Activated CD4-positive, alpha-beta T cell treated with anti-CD3 and anti-CD28 coated beads, Interleukin-2, amount 10 ng/mL, durations not matched to agents 7 days and 5 days (primary cell): Measurements from ENCODE around the gene CDK19. TPM values are rescaled to one million over a fixed set of nuclear protein-coding genes. Genes with fewer than 3 reads are reported as not detected.
A peak's percentile ranks its signal among the peaks of the same experiment; 100 is the strongest.

Experiments
- CTCF ChIA-PET: fragments of 350-600 bp; sonication (Branson Sonifier 250); formaldehyde crosslinking; loops from one replicate; lab custom pipeline; 2021; ENCODE audit warnings: antibody characterized with exemption; lab: Charles Lee
- POLR2A ChIA-PET: fragments of 350-600 bp; sonication (Branson Sonifier 250); formaldehyde crosslinking; loops from one replicate; lab custom pipeline; 2021; ENCODE audit warnings: antibody characterized with exemption; lab: Charles Lee
- DNase-seq: peaks from one replicate; pipeline ENCODE4 v3.0.0-alpha.2; 2020
- H3K27ac Mint-ChIP-seq: one replicate; pipeline ENCODE4 v1.8.0; 2021; ENCODE audit warnings: mild to moderate bottlenecking, moderate library complexity, mixed read lengths
- H3K27me3 Mint-ChIP-seq: one replicate; pipeline ENCODE4 v1.8.0; 2021; ENCODE audit warnings: mixed read lengths
- H3K36me3 Mint-ChIP-seq: one replicate; pipeline ENCODE4 v1.8.0; 2021; ENCODE audit warnings: low read depth, mixed read lengths
- H3K4me1 Mint-ChIP-seq: one replicate; pipeline ENCODE4 v1.8.0; 2021; ENCODE audit warnings: mixed read lengths
- H3K4me3 Mint-ChIP-seq: one replicate; pipeline ENCODE4 v1.8.0; 2021; ENCODE audit warnings: mild to moderate bottlenecking, moderate library complexity, mixed read lengths
- H3K9me3 Mint-ChIP-seq: one replicate; pipeline ENCODE4 v1.8.0; 2021; ENCODE audit warnings: mixed read lengths
- total RNA-seq, 2 experiments: library from RNA; stranded (reverse); gene quantifications; one replicate each; pipeline ENCODE4 v1.2.3, GENCODE V29; 2021

Gene CDK19
- total RNA-seq, 2 experiments from 2014 or later: 26.5 to 27.3 TPM

DNA sequence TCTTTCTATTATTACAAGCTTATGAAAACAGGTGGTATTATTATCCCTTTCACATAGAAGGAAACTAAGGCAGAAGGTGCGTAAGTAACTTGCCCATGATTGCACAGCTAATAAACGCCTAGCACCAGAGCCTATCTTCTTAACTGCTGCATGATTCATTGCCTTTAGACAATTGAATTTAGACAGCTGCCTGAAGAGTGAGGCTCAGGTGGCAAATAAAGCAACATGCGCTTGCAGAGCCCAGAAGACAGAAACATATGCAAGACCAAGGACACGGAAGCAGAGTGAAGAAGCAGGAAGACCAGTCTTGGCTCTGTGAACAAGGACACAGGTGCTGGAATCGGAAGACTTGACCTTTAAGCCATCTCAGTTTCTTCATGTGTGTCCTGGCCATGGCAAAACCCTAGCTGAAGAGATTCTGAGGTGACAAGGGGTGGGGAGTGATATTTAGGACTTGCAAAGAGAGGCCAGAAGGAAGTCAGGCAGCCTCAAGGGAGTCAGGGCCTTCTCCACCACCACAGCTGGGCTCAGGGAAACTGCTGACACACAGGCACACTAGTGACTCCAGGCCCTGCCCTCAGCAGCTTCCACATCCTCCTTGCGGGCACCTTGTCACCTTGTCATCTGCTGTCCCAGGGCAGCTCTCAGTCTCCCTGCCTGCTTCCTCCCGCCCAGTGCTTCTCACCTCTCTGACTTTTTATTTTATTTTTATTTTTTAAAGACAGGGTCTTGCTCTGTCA is 247.1 kb downstream of the CDK19 start:
- H3K9me3 Mint-ChIP-seq: no peaks in the 10 kb centered on the region
- POLR2A ChIA-PET: no interaction called here
- no peak overlapping the region for H3K4me3 Mint-ChIP-seq
- H3K36me3 Mint-ChIP-seq: no peaks in the 10 kb centered on the region
- peaks cover 6% of the 10 kb centered on the region for H3K4me1 Mint-ChIP-seq
- no peaks in the 10 kb centered on the region for H3K27me3 Mint-ChIP-seq
- CTCF ChIA-PET: interaction anchor here (1.0 kb wide), 1 partner anchor 39 kb away, joined by 3 read pairs; no protein-coding TSS in a partner anchor
- DNase-seq: no peak
- H3K27ac Mint-ChIP-seq: peak overlapping the region; percentile 2

DNA sequence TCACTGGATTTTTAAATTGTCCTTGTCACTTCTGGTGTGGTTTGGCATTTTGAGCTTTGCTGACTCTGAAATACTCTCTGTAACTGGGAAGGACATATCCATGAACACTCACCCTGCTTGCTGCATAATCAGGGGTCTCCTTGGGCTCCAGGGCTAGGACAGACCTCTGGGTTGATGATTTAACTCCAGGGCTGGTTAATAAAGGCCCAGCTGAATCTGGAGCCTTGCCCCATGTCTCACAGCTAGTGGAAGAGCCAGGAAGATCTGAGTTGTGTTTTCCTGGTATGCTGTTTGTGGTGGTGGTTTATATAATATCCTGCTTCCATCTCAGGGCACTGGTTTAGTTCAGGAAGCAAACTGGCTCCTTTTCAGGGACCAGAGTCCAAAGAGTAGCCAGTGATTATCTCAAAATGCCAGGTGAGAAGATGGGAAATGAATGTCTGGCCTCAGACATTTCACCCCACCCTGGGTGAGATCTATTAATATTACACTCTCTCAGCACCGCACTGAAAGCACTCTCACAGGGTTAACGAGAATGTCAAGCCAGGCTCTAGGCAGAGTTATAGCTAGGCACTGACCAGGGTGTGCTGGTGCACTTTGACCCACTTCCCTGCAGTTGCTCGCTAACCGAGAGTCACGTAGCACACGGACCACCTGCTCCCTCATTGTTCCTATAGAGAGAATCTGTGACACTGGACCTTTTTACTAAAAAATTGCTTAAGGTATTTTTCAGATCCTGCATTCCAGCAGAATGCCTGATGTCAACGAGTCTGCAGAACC is 248.7 kb downstream of the CDK19 start:
- Mint-ChIP-seq H3K27me3 (no peaks in the 10 kb centered on the region), H3K27ac (no peak overlapping the region), H3K4me1 (peaks cover 18% of the 10 kb centered on the region), H3K36me3 (peaks cover 3% of the 10 kb centered on the region), H3K9me3 (peaks cover 12% of the 10 kb centered on the region), H3K4me3 (no peak overlapping the region)
- POLR2A ChIA-PET: no interaction called here
- no peak for DNase-seq
- CTCF ChIA-PET: no interaction called here

DNA sequence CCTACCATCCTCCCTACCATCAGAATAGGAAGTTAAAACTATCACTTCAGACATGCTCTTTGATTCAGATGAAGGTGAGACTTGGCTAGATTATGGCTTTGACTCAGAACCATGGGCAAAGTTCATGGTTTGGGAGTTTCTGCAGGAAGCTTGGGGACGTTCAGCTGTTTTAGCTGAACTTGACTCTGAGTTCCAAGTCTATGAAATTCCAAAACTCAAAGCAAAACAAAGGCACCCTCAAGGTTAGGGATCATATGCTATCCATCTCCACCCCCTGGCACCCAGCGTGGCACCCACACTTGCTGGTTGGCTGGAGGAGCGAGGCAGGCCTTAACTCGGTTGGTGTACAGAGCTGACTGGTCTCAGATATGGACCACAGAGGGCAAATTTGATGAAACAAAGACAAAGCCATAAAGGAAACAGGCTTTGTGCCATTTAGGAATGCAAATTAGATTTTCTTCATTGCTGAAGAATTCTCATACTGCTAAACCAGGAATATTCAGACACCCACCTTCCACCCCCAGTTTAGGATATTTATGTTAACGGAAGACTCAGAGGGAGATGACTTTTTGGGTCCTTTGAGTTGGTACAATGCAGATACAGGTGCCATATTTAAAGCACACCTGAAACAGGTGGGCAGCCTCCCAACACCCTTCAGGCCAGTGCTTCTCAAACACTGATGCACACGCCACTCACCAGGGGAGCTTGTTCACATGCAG is 250.4 kb downstream of the CDK19 start:
- ChIA-PET POLR2A (no interaction called here), CTCF (interaction anchor here (0.6 kb wide), 1 partner anchor 925 kb away, joined by 3 read pairs; no protein-coding TSS in a partner anchor)
- H3K27ac Mint-ChIP-seq: no peak overlapping the region
- peaks cover 5% of the 10 kb centered on the region for H3K36me3 Mint-ChIP-seq
- peaks cover 12% of the 10 kb centered on the region for H3K9me3 Mint-ChIP-seq
- H3K4me1 Mint-ChIP-seq: peaks cover 35% of the 10 kb centered on the region
- H3K4me3 Mint-ChIP-seq: no peak overlapping the region
- H3K27me3 Mint-ChIP-seq: no peaks in the 10 kb centered on the region
- DNase-seq: no peak

DNA sequence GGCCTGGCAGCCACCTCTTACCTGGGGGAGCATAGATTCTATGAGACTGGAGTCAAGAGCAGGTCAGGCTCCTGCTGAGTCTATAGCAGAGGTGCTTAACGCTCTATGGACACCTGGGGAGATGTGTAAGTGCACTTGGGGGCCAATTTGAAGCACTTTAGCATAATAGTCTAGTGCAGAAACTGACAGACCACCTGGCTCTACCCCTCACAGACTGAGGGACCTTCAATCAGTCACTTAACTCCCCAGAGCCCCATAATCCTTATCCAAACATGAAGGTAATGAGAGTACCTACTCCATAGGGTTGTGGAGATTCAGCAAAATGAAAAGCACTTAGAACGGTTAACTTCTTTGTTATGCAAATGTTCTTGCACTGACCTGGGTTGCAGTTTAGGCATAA is 251.6 kb downstream of the CDK19 start:
- ChIA-PET POLR2A (no interaction called here), CTCF (no interaction called here)
- peaks cover 14% of the 10 kb centered on the region for H3K9me3 Mint-ChIP-seq
- H3K4me3 Mint-ChIP-seq: no peak overlapping the region
- peaks cover 8% of the 10 kb centered on the region for H3K36me3 Mint-ChIP-seq
- H3K27ac Mint-ChIP-seq: no peak overlapping the region
- peaks cover 44% of the 10 kb centered on the region for H3K4me1 Mint-ChIP-seq
- H3K27me3 Mint-ChIP-seq: no peaks in the 10 kb centered on the region
- DNase-seq: no peak

DNA sequence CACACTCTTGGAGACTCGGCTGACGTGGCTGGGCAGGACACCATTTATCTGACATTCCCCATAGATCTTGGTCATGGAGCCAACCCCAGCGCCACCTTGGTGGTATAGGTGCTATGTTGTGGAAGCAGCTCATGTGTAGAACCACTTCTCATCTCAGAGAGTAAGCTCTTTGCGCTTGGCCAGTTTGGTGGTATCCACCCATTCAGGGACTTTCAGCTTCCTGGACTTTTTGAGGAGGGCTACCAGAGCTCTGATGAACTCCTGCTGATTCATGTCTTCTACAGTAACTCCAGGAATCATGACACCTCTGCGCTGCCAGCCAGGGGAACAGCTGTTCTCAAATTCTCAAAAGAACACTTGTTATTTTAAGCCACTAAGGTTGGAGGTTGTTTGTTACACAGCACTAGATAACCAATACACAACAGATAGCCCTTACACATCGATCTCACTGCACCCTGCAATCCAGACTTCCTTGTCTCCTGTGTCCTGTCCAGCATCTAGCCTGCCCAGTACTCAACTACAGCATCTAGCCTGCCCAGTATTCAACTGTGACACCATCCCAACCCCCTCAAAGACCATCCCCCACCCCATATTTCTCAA is 252.9 kb downstream of the CDK19 start:
- H3K27ac Mint-ChIP-seq: no peak overlapping the region
- H3K36me3 Mint-ChIP-seq: peaks cover 8% of the 10 kb centered on the region
- ChIA-PET CTCF (interaction anchor here (0.6 kb wide), 1 partner anchor 15 kb away, joined by 3 read pairs; no protein-coding TSS in a partner anchor), POLR2A (no interaction called here)
- no peaks in the 10 kb centered on the region for H3K27me3 Mint-ChIP-seq
- no peak for DNase-seq
- H3K4me1 Mint-ChIP-seq: peaks cover 42% of the 10 kb centered on the region
- H3K4me3 Mint-ChIP-seq: no peak overlapping the region
- H3K9me3 Mint-ChIP-seq: peaks cover 14% of the 10 kb centered on the region

DNA sequence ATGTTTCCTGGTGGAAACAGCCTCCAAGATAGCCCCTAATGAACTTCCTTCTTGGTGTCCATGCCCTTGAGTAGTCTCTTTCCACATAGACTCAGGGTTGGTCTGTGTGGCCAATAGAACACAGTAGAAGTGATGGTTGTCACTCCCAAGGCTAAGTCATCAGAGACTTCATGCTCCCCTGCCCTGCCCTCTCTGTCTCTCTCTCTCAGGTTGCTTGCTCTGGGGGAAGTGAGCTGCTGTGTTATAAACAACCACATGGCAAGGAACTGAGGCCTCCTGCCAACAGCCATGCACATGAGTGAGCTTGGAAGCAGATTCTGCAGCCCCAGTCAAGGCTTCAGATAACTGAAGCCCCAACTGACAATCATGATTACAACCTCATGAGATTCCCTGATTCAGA is 253.6 kb downstream of the CDK19 start:
- ChIA-PET POLR2A (no interaction called here), CTCF (no interaction called here)
- Mint-ChIP-seq H3K27me3 (no peaks in the 10 kb centered on the region), H3K36me3 (peaks cover 8% of the 10 kb centered on the region), H3K4me1 (peaks cover 42% of the 10 kb centered on the region), H3K27ac (peak overlapping the region; percentile 94), H3K9me3 (peaks cover 14% of the 10 kb centered on the region), H3K4me3 (no peak overlapping the region)
- no peak for DNase-seq

DNA sequence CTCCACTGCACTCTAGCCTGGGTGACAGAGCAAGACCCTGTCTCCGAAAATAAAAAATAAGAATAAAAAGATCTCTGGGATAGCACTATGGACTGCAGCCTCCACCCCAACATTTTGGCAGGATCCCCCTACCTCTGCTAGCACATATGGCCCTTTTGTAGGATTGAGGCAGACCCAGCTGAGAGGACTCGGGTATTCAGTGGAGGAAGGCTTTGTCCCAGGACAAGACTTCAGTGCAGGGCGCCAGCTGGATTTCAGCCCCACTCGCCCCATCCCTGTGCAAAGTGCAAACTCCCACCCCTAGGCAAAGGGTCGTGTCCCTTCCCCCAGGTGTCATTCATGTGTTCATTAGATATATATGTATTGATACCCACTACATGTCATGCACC is 254.3 kb downstream of the CDK19 start:
- H3K4me3 Mint-ChIP-seq: peak overlapping the region; percentile 6

DNA sequence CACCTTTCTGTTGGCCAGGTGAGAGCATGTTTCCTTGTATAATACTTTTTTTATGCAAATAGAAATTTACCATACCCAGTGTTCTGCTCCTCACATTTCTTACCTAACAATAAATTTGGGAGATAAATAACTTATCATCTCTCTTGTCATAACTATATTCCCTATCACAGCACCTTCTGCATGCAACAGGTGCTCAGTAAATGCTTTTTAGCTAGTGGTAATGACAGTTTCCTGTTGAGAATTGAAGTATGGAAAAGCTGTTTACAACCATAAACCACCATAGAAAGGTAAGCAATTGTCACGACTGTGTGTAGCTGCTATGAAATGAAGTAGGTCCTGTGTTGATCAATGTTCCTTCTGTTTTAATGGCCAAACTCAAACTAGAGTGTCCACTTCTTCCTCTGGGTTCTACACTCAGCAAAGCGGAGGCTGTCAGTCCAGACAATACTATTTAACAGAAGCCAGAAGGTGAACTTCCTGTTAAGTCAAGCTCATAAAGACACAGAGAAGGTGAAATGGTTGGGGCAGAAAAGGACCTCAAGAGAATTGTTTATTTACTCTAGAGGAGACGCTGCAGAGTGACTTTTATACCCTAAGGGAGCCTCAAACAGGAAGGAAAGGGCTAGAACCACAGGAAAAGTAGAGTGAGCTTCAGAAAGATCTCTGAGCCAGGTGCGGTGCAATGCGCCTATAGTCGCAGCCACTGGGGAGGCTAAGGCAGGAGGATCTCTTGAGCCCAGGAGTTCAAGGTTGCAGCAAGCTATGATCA is 254.8 kb downstream of the CDK19 start:
- Mint-ChIP-seq H3K27ac (peak overlapping the region; percentile 94), H3K4me1 (peaks cover 44% of the 10 kb centered on the region), H3K36me3 (peaks cover 8% of the 10 kb centered on the region), H3K9me3 (peaks cover 14% of the 10 kb centered on the region), H3K27me3 (no peaks in the 10 kb centered on the region), H3K4me3 (peak overlapping the region; percentile 7)
- CTCF ChIA-PET: interaction anchor here (0.8 to 1.2 kb wide), 4 partner anchors 9 to 422 kb away, joined by 3 read pairs; partner anchors contain the start of genes GTF3C6 and RPF2
- POLR2A ChIA-PET: interaction anchor here (0.6 kb wide), 1 partner anchor 255 kb away, joined by 3 read pairs; the partner anchor contains the start of gene CDK19
- peak; percentile 54 for DNase-seq

More for the DNA sequence above, 254.3 kb downstream of the CDK19 start:
- POLR2A ChIA-PET: interaction anchor here (0.6 kb wide), 1 partner anchor 254 kb away, joined by 3 read pairs; the partner anchor contains the start of gene CDK19
- H3K4me1 Mint-ChIP-seq: peaks cover 44% of the 10 kb centered on the region
- no peak for DNase-seq
- CTCF ChIA-PET: interaction anchor here (0.8 to 1.2 kb wide), 4 partner anchors 9 to 421 kb away, joined by 3 read pairs; partner anchors contain the start of genes GTF3C6 and RPF2
- H3K27me3 Mint-ChIP-seq: no peaks in the 10 kb centered on the region
- H3K27ac Mint-ChIP-seq: peak overlapping the region; percentile 94
- H3K9me3 Mint-ChIP-seq: peaks cover 14% of the 10 kb centered on the region
- peaks cover 8% of the 10 kb centered on the region for H3K36me3 Mint-ChIP-seq

Other genes starting within 250 kb of the CDK19 start
- 100 to 1,000 TPM in 1 of 2 experiments, 10 to 100 TPM in 1; 76.5 to 103 TPM for gene AMD1, start 59.3 kb upstream of the CDK19 start, total RNA-seq
- 10 to 100 TPM; 85.9 to 98.7 TPM for gene GTF3C6, start 143.2 kb upstream of the CDK19 start, total RNA-seq
- 10 to 100 TPM; 21.6 to 21.9 TPM for gene RPF2, start 166.6 kb upstream of the CDK19 start, total RNA-seq